Activated gamma-delta T cell (primary cell): Measurements from ENCODE around the gene RFNG.
A peak's percentile ranks its signal among the peaks of the same experiment; 100 is the strongest.

Experiments used
- DNase-seq: peaks from one replicate; lab custom pipeline; 2025; lab: John Stamatoyannopoulos, UW

The RFNG gene

DNA sequence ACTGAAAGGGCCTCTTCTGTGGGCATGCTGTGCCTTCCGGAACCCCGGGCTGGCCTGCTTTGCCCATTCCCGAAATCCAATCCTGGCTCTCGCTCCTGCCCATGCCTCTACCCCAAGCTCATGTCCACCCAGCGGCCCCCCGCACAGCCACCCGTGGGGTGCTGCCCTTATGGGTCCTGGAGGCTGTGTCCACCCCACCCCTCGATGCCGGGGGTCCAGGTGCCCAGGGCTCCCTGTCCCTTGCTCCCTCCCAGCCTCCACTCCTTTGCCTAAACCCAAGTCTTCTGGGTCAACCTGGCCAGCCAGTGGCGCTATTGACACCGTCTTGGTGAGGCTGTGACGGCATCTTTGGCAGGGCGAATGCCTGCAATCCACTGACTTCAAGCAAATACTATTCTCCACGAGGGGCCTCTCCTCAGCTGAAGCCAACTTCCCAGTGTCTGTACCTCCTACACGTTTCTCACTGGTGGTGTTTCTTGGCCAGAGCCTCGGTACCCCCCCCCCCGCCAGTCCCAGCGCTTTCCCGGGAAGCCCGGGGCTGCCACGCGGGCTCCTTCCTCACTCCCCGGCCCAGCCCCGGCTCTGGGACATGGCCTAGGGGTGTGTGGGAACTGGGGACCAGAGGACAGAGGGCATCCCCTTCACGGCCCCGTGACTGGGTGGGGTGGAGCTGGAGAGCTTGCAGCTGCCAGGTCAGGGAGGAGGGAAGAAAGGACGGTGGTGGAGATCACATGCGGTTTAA, 26.2 kb upstream of the RFNG start:
- DNase-seq, result no peak

DNA sequence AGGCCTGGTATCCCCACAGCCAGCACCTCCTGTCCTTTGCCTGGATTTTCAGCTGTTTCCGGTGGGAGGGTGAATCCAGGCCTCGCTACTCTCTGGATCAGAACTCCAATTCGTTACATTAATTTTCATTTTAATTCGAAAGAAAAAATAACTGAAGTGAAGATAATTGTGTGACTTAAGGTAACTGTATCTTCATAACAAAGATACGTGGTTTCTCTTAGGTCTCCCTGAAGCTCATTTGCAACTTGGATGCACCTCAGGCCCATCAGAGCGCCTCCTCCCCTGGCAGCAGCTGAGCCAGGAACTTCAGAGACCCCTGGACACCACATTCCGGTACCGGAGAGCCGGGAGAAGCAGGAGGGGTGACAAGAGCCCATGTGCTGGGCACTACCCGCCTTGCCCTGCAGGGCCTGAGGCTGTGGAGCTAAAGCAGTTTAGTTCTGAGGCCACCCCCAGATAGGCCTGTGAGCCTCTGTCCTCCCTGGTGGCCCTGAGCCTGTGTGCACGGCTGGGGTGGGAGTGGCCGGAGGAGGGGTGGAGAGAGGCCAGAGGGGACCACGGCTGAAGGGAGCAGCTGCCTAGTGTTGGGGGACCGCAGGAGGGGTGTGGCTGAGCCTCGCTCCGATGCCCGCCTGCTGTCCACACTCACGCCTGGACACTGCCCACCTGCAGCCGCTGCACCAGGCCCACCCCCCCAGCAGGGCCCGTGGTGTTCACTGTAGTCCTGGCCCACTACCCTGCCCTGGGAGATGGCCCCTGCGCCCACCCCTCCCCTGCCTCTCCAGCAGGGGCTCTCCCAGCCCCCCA, 25.4 kb upstream of the RFNG start:
- no peak for DNase-seq

GRCh38 chr17:82076018-82076784, 24.6 kb upstream of the RFNG start:
- no peak for DNase-seq

- no peak for DNase-seq
These were observed 21.8 kb upstream of the RFNG start for GRCh38 chr17:82073446-82073845.

- no peak for DNase-seq
These were observed 21.2 kb upstream of the RFNG start for GRCh38 chr17:82072827-82073226.

DNA sequence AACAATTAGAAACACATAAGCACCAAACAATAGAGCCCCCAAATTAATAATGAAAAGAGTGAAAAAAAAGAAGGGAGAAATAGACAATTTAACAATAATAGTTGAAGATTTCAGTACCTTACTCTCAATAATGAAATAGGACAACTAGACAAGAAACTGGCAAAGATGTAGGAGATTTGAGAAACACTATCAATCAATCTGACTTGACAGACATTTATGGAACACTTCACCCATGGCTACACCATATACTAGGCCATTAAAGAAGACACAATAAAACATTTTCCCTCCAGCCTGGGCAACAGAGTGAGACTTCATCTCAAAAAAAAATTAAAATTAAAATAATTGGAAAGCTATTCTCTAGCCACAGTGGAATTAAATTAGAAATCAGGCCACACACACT, 19.0 kb upstream of the RFNG start:
- no peak for DNase-seq

DNA sequence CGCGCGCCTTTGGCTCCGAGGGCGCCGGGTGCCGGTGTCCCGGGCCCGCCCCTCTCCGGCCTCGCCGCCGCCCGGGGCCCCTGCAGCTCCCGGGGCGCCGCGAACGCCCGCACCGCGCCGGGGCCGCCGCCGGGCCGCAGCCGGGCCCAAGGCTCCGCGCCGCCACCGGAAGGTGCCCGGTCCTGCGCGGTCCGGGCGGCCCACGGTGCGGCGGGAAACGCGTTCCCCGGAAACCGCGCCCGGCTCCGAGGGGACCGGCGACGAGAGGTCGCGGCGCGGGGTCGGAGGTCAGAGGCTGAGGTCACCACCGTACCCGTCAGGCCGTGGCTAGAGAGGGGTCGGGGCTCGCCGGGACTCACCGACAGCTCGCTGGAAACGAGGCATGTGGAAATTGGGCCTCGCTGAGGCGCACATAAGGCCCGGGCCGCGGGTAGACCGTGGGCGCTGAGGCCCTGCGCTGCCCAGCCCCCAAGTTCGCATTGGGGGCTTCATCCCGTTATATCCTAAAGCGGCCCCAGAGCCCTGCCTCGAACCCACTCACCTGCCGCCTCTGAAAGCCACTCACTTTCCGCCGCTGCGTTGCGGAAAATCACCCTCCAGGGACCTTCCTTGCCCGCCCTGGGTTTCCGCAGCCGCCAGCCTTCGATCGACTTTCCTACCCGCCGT, 14.2 kb upstream of the RFNG start, which contains the start of gene DUS1L:
Gene DUS1L, minus strand, starts transcription at position 167 of the 666 bp plus-strand sequence. CDS start 745 bp downstream, outside the sequence.
- peak; percentile 54 for DNase-seq

- peak; percentile 37 for DNase-seq
These were observed 13.6 kb upstream of the RFNG start for GRCh38 chr17:82065193-82065637.

DNA sequence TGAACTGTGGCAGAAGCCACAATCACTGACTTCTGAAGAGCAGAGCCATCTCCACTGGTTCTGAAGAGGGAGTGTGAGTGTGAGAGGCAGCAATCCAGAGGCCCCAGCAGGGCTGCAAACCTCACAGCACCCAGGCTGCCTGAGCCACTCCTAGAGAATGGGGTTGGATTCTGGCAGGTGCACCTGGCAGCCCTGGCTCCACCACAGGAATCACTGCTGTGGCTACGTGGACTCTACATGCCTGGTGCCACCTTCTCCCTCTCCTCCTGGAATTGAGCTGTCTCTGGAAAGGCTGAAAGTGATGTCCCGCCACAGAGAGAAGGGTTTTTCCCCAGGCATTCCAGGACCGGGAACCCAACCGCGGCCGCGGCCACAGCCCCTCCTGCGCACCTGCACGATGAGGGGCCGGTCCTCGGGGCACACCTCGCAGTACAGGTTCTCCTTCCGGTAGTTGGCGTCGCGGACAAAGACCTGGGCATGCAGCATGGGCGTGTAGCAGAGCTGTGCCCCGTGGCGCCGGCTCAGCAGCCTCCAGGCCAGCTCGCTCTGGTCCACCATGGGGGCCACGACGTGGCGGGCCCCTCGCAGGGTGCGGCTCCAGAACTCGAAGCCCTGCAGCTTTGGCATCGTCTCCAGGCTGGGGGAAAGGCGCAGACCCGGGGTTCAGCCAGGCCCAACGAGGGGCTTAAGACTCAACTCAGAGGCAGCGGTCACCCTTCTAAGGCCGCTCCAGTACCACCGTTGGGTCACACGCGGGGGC, 13.0 kb upstream of the RFNG start:
- DNase-seq, result no peak

DNA sequence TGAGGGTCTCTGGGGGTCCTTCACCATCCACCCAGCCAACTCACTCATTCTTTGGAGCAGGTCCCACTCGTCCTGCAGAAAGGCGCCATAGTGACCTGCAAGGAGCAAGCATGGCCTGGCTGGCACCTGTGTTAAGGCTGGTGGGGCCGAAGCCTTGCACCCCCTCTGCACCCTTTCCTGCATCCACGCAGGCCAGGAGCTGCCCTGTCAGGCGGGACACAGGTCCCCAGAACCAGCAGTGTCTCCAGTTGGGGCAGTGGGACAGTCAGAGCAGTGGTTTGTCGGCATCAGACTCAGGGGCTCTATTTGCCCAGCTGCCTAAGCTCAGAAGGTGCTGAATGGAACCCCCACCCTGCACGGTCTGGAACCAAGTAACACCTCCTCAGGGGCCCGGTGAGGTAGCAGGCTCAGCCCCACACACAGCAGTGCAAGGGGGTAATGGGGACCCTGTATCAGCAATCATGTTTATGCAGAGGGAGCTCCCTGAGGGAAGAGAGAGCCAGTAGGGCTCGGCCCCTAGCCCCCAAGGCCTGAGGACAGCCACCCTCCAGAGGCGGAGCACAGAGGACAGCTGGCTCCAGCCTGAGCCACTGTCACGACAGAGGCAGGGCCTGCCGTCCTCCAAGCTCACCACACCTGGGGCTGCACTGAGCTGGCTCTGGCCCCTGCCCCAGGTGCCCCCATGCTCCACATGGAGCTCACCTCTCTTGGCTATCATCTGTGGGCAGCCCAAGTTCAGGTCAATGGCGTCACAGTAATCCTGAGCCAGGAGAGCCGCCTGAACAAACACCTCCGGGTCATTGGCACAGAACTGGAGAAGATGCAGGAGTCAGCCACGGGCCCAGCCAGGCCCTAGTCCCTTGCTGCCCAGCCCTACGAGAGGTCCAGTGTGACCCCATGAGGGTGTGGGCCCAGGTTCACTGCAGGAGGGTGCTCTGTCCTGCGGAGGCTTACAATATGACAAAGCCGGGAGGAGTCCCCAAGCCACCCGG, 12.1 kb upstream of the RFNG start:
- DNase-seq, result no peak

DNA sequence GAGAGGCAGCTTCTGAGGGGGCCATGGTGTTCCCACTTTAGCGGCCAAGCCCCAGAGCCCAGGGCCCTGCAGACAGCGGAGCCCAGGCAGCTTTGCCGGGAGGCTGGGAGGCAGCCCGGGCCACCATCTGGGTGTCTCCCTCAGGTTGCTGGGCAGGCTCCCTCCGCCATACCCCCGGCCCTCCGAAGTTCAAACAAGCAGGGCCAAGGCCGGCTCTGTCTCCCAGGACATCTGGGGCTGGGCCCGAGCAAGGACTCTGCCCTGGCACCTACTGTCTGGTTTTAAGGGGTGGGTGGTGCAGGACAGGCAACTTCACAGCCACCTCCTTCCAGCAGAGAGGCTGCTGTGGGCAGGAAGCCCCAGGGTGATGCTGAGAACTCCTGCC, 11.4 kb upstream of the RFNG start:
- no peak for DNase-seq

- DNase-seq, result no peak
These were observed 10.7 kb upstream of the RFNG start for GRCh38 chr17:82062076-82062983.

GRCh38 chr17:82061047-82061925, 9.7 kb upstream of the RFNG start:
- DNase-seq, result no peak

DNA sequence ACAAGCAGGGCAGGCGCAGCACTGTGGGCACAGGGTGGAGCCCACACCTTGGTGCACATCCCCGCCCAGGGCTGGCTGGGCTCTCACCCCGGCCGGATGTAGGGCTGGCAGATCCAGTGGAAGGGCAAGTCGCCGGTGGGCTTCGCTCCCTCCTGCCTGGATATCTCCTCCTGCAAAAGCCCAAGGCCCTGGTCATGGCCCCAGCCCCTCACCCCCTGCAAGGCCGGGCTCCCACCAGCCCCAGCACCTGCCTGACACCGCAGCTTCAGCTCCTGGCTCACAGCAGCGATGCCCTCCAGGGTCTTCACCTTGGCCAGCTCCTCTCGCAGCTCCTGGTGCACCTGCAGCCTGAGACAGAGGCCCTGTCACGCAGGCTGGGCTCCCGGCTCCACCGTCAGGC, 9.0 kb upstream of the RFNG start:
- DNase-seq, result no peak

DNA sequence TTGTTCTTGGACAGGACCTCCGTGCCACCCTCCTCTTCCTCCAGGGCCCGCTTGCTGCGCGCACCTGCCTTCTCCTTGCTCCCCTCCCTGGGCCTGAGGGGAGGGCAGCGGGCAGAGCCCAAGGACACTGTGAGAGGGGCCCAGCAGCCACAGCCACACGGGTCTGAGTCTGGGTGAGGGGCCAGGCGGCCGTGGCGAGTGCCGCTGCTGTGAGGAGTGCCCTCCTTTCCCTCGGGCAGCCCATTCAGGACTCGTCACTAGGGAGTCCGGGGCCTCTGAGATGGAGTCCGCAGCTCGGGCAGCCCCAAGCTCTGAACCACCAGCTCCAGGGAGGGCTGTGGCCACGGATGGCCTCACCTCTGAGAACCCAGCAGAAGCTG, 8.4 kb upstream of the RFNG start:
- no peak for DNase-seq

GRCh38 chr17:82059272-82060000, 7.8 kb upstream of the RFNG start:
- no peak for DNase-seq

DNA sequence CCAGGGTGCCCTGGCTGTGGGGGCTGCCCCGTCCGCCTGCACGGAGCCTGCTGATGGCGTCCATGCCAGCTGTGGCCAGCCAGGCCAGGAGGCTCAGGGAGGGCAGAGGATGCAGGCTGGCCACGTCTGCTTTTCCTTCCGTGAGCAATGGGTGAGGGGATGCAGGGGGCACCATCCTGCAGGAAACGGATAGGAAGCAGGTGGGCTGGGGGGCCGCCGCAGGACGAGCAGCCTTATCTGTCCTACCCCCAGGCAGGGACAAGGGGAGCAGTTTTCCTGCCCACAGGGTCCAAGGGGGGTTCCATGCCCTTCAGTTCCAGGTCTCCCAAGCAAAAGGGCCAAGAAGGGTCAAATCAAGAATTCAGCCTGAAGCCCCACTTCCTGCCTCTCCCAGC, 7.2 kb upstream of the RFNG start:
- DNase-seq, result no peak
